ENCODE measurements around the gene GMPR2.
A peak's percentile ranks its signal among the peaks of the same experiment; 100 is the strongest.
"Not testable (repeated sequence)": the region's sequence is repeated elsewhere in the genome, so short reads cannot be mapped to it uniquely, and the experiment has no call there.

The GMPR2 gene

GRCh38 chr14:24213866-24214662 is 18.7 kb upstream of the GMPR2 start:
- Histone ChIP-seq H3K4me3 (peak overlapping the region; percentile 82), H3K27ac (peak overlapping the region; percentile 86 to 95)
- DNase-seq (ENCODE audit: low spot score): peak; percentile 40
- no peak for TF ChIP-seq CTCF (IDR thresholded peaks at IDR 0.05)

GRCh38 chr14:24215495-24216344 is 17.0 kb upstream of the GMPR2 start, which contains the start of gene MDP1:
Gene MDP1 (minus strand): TSS chr14:24216066. CDS start chr14:24215955, 111 bp downstream.
- DNase-seq (ENCODE audit: low spot score): peak; percentile 92
- TF ChIP-seq CTCF (IDR thresholded peaks at IDR 0.05): no peak
- H3K27ac ChIP-seq: peak within 1 kb of the TSS; percentile 85 to 93
- peak within 1 kb of the TSS; percentile 83 for H3K4me3 ChIP-seq

- DNase-seq (ENCODE audit: low spot score): no peak
- Histone ChIP-seq H3K4me3 (peak overlapping the region; percentile 83), H3K27ac (peak overlapping the region; percentile 85 to 93)
- no peak for TF ChIP-seq CTCF (IDR thresholded peaks at IDR 0.05)
Measured at GRCh38 chr14:24216345-24216699, 16.4 kb upstream of the GMPR2 start.

- peak; percentile 8 for DNase-seq (ENCODE audit: low spot score)
- H3K4me3 ChIP-seq, H3K27ac ChIP-seq: not testable (repeated sequence)
Measured at GRCh38 chr14:24216876-24217275, 15.9 kb upstream of the GMPR2 start.

GRCh38 chr14:24219080-24219479 is 13.6 kb upstream of the GMPR2 start:
- peak; percentile 28 for DNase-seq (ENCODE audit: low spot score)
- TF ChIP-seq CTCF (IDR thresholded peaks at IDR 0.05): no peak
- no peak overlapping the region for H3K27ac ChIP-seq
- H3K4me3 ChIP-seq: no peak overlapping the region

GRCh38 chr14:24219521-24219920 is 13.2 kb upstream of the GMPR2 start:
- no peak overlapping the region for H3K27ac ChIP-seq
- H3K4me3 ChIP-seq: no peak overlapping the region
- DNase-seq (ENCODE audit: low spot score): no peak
- TF ChIP-seq CTCF (IDR thresholded peaks at IDR 0.05): no peak

- not testable (repeated sequence) for H3K27ac ChIP-seq; DNase-seq (ENCODE audit: low spot score); H3K4me3 ChIP-seq
Measured at GRCh38 chr14:24222987-24223386, 9.7 kb upstream of the GMPR2 start.
